ENCODE data around the gene GCNT3.

Gene GCNT3, protein sequence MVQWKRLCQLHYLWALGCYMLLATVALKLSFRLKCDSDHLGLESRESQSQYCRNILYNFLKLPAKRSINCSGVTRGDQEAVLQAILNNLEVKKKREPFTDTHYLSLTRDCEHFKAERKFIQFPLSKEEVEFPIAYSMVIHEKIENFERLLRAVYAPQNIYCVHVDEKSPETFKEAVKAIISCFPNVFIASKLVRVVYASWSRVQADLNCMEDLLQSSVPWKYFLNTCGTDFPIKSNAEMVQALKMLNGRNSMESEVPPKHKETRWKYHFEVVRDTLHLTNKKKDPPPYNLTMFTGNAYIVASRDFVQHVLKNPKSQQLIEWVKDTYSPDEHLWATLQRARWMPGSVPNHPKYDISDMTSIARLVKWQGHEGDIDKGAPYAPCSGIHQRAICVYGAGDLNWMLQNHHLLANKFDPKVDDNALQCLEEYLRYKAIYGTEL

DNA sequence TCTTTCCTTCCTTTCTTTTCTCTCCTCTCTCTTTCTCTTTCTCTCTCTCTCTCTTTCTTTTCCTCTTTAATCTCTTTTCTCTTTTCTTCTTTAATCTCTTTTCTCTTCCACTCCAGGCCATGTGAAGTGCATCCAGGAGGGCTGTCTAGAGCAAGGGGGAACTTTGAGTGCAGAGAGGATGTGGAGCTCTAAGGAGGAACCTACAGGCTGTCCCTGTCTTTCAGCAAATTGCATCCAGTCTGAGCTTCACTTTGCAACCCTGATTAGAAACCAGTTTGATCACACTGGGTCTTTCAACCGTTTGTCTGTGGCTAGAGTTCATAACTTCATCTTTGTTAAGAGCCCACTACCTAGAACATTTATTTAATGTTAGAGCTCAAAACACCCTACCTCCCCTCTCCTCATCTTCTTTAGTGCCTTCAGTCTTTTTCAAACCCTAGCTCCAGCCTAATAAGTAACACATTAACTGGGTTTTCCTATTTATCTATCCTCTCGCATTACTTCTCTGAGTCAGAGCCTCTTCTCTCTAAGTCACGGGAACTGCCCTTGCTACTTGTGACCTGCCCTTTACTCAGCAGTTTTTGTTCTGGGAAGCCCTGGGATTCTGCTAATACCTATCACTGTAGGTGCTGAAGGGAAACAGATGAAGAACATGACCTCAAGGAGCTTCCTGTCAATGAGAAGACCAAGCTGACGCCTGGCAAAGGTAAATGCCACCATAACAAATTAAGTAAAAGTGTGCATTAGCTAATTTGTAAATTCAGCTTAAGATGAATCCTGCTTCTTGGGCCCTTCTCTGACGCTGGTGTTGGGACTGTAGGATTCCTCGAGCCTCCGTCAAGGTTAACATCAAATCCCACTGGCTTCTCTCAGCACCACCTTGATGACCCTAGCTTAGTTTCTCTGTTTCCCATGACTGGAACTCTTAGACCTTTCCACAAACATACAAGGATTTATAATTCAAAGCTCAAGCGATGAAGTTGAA lies at the start of gene GCNT3:
Gene GCNT3 (plus strand): TSS at position 508 of the 985 bp plus-strand sequence. CDS start 6,456 bp downstream, outside the sequence.
- no peak for DNase-seq

- no peak for DNase-seq
These were observed 49.0 kb upstream of the GCNT3 start for GRCh38 chr15:59562448-59563186.

DNA sequence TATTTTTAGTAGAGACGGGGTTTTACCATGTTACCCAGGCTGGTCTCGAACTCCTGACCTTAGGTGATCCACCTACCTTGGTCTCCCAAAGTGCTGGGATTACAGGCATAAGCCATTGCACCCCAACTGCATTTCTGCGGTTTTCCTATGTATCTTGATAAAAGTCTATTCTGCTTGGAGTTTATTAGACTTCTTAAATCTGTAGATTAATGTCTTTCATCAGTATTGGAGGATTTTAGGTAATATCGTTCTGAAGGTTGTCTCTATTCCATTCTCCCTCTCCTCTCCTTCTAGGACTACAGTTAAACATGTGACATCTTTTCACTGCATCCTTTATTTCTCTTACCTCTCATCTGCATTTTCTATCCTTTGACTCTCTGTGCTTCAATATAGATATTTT lies 46.3 kb upstream of the GCNT3 start:
- DNase-seq, result no peak

GRCh38 chr15:59567324-59567723 lies 44.3 kb upstream of the GCNT3 start:
- no peak for DNase-seq

DNA sequence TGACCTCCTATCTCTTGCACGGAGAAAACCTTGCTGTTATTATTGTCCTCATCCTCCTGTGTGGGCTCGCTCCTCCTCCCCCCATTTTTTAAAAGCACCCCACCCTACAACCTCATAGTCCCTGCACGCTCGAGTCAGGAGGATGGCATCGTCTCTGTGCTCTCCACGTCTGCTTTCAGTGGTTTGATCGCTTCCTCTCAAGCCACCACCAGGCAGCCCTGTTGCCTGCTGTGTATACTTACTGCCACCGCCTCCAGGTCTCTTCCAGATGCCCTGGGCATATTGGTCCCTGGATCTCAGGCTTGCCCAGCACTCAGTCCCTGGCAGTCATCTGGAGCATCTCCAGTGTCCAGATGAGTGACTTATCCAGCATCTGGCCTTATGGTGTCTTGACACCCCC lies 42.1 kb upstream of the GCNT3 start:
- no peak for DNase-seq

- DNase-seq, result no peak
These were observed 41.3 kb upstream of the GCNT3 start for GRCh38 chr15:59570315-59570714.

GRCh38 chr15:59571606-59572005 lies 40.0 kb upstream of the GCNT3 start:
- DNase-seq, result no peak

GRCh38 chr15:59583088-59583487 lies 28.5 kb upstream of the GCNT3 start:
- DNase-seq, result no peak

DNA sequence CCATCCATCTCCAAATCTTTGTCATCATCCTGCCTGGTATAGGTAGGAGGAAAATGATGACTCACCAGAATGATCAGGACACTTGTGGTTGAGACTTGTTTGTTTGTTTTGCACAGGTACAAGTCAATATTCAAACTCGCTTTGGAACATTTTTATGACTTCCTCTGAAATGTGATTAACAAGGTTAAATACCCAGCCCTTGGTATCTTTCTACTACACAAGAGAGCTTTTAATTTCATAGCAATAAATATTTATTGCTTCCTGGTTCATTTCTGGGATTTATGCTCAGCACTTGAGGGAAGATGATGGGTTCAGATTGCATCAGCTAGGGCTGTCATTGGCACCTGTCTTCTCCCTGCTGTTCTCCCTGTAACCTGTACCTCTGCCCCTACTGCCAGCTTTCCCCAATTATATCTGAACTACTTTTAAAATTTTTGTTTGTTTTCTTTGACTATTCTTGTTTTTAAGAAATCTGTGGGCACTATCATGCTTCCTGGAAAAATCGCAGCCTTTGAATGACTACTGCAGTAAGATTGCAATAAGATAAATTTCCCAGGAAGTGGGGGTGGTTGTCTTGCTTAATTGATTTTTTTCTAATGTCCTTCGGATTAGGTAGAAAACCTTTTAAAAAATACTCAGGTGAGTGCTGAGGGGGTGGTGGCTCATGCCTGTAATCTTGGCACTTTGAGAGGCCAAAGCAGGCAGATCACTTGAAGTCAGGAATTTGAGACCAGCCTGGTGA lies 24.3 kb upstream of the GCNT3 start:
- no peak for DNase-seq

DNA sequence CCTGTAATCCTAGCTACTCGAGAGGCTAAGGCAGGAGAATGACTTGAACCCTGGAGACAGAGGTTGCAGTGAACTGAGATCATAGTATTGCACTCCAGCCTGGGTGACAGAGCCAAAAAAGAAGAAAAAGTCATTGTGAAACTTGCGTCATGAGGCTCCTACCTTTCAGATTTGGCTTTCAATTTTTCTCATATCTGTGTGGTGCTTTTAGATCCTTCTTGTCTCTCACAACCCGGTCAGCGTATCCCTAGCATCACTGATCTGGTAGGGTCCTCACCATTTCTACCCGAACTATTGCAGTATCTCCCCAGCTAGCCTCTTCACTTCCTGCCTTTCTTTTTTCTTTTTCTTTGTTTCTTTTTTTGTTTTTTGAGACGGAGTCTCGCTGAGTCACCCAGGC lies 21.6 kb upstream of the GCNT3 start:
- no peak for DNase-seq

DNA sequence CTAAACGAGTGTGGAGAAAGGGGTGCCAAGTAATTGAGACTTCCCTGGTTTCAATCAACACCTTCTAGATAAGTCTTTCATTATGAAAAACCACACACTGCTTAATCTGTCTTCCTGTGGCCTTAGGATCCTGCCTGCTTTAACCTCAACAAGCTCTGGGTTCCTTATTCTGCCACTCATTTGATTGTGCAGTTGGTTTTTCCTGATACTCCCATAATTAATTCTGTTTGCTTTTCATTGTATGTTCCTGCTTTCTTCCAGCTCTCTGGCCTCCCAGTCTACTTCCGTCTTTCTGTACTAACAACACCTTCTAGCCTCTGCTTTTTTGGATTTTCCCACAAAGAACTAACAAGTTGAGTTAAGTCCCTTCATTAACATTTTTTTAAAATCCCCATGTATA lies 20.2 kb upstream of the GCNT3 start:
- no peak for DNase-seq

GRCh38 chr15:59594493-59594942 lies 17.1 kb upstream of the GCNT3 start:
- DNase-seq, result no peak

- no peak for DNase-seq
These were observed 16.6 kb upstream of the GCNT3 start for GRCh38 chr15:59594991-59595390.

- no peak for DNase-seq
These were observed 16.1 kb upstream of the GCNT3 start for GRCh38 chr15:59595434-59595915.

DNA sequence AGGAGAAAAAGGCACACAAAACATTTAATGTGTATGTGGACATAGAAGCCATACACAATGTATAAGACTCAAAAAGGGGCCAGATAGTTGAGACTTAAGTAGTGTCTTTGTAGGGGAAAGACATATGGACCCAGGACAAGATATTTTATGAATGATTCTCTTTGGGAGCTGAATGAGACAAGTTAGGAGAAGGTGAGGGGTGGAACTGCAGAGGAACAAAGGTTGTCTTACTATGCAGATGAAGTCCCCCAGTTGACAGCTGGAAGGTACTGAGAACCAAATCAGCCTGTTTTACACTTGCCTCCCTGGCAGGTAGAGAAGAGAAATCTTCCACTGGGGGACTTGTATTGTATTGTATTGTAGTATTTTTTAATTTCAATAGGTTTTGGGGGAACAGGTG lies 14.9 kb upstream of the GCNT3 start:
- no peak for DNase-seq

DNA sequence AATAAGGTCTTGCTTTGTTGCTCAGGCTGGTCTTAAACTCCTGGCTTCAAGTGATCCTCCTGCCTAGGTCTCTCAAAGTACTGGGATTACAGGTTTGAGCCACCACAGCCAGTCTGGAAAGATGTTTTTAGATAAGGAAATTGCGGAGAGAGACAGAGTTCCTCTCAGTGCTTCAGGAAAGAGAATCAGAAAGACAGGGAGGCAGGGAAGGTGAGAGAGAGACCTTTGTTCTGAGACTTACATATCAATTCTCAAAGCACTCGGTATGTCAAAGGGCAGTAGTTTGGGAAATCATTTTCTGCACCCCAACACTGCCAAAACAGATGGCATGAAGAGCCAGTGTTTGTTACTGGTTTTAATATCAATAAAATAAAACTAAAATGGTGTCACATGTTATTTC lies 13.1 kb upstream of the GCNT3 start:
- no peak for DNase-seq

GRCh38 chr15:59605994-59606393 lies 5.6 kb upstream of the GCNT3 start:
- DNase-seq, result no peak

DNA sequence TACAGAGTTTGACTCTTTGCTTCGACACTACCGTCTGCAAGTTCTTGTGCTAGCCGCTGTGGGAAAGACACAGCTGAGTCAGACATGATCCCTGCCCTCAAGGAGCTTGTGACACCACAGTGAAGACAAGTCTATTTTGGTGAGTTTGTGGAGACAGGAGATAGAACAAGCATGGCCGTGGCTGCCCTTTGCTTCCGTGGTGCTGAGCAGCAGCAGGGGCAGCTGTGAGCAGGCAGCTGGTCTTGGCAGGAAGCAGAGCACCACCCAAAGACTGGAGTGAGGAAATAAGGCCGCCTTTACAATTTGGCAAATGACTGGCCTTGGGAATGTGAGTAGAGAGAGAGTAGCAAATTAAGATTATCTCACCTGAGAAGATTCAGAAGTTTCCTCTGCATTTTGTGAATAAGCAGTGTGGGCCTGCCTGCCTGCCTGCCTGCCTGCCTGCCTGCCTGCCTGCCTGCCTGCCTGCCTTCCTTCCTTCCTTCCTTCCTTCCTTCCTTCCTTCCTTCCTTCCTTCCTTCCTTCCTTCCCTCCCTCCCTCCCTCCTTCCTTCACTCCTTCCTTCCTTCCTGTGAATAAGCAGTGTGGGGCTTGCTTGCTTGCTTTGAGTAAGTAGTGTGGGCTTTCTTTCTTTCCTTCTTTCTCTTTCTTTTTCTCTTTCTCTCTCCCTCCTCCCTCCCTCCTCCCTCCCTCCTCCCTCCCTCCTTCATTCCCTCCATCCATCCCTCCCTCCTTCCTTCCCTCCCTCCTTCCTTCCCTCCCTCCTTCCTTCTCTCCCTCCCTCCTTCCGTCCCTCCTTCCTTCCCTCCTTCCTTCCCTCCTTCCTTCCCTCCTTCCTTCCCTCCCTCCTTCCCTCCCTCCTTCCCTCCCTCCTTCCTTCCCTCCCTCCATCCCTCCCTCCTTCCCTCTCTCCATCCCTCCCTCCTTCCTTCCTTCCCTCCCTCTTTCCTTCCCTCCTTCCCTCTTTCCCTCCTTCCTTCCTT lies 1.6 kb upstream of the GCNT3 start:
- no peak for DNase-seq

GRCh38 chr15:59614153-59614552 lies 2.6 kb downstream of the GCNT3 start:
- no peak for DNase-seq

DNA sequence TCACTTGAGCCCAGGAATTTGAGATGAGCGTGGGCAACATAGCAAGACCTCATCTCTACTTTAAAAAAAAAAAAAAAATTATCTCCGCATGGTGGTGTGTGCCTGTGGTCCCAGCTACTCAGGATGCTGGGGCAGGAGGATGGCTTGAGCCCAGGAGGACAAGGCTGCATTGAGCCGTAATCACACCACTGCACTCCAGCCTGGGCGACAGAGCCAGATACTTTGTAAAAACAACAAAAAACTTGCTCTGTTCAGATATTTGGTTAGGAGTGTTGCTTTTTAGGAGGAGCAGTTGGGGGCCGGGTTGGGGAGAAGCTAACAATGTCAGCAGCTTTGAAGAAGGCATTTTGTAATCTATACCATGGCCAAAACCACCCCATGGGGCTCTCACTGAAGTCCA lies 4.1 kb downstream of the GCNT3 start:
- no peak for DNase-seq

- no peak for DNase-seq
These were observed 4.8 kb downstream of the GCNT3 start for GRCh38 chr15:59616379-59616778.
